ENCODE measurements around the gene GNAL.

Gene GNAL

GRCh38 chr18:11729556-11729955 is 40.5 kb downstream of the GNAL start:
- no peak for DNase-seq

GRCh38 chr18:11733031-11733430 is 44.0 kb downstream of the GNAL start:
- DNase-seq, result peak; percentile 28

GRCh38 chr18:11736656-11737055 is 47.6 kb downstream of the GNAL start:
- DNase-seq, result no peak

- no peak for DNase-seq
These were observed 50.8 kb downstream of the GNAL start for GRCh38 chr18:11739893-11740292.

GRCh38 chr18:11740461-11740860 is 51.4 kb downstream of the GNAL start:
- no peak for DNase-seq

GRCh38 chr18:11741505-11742145 is 52.6 kb downstream of the GNAL start:
- no peak for DNase-seq

GRCh38 chr18:11745521-11745920 is 56.5 kb downstream of the GNAL start:
- DNase-seq, result no peak

- no peak for DNase-seq
These were observed 58.2 kb downstream of the GNAL start for GRCh38 chr18:11747286-11747685.

- DNase-seq, result peak; percentile 17
These were observed 58.7 kb downstream of the GNAL start for GRCh38 chr18:11747731-11748130.

GRCh38 chr18:11749305-11749704 is 60.2 kb downstream of the GNAL start:
- no peak for DNase-seq

GRCh38 chr18:11750171-11750570 is 61.1 kb downstream of the GNAL start:
- DNase-seq, result no peak

GRCh38 chr18:11750581-11751310 is 61.7 kb downstream of the GNAL start:
- DNase-seq, result no peak

- no peak for DNase-seq
These were observed 62.5 kb downstream of the GNAL start for GRCh38 chr18:11751341-11752115.

GRCh38 chr18:11752116-11752911 is 63.2 kb downstream of the GNAL start:
- DNase-seq, result no peak

GRCh38 chr18:11754979-11755378 is 65.9 kb downstream of the GNAL start:
- DNase-seq, result no peak

GRCh38 chr18:11757084-11757590 is 68.1 kb downstream of the GNAL start:
- DNase-seq, result no peak

- no peak for DNase-seq
These were observed 70.4 kb downstream of the GNAL start for GRCh38 chr18:11759456-11759855.

GRCh38 chr18:11760498-11761167 is 71.6 kb downstream of the GNAL start:
- DNase-seq, result no peak

GRCh38 chr18:11761553-11761952 is 72.5 kb downstream of the GNAL start:
- no peak for DNase-seq

GRCh38 chr18:11762429-11762828 is 73.4 kb downstream of the GNAL start:
- DNase-seq, result no peak

GRCh38 chr18:11767329-11767728 is 78.3 kb downstream of the GNAL start:
- no peak for DNase-seq

- no peak for DNase-seq
These were observed 78.9 kb downstream of the GNAL start for GRCh38 chr18:11767935-11768334.

Measured in NCI-H2171 (cell line).